ENCODE measurements around the gene PPP2R5C. TPM values are rescaled to one million over a fixed set of nuclear protein-coding genes. Genes with fewer than 3 reads are reported as not detected.

Gene PPP2R5C
- total and polyA plus RNA-seq, 2 donors (not counting 3 experiments of a cell fraction or from before 2014, with no cell fraction given), result 42.6 to 83.6 TPM

DNA sequence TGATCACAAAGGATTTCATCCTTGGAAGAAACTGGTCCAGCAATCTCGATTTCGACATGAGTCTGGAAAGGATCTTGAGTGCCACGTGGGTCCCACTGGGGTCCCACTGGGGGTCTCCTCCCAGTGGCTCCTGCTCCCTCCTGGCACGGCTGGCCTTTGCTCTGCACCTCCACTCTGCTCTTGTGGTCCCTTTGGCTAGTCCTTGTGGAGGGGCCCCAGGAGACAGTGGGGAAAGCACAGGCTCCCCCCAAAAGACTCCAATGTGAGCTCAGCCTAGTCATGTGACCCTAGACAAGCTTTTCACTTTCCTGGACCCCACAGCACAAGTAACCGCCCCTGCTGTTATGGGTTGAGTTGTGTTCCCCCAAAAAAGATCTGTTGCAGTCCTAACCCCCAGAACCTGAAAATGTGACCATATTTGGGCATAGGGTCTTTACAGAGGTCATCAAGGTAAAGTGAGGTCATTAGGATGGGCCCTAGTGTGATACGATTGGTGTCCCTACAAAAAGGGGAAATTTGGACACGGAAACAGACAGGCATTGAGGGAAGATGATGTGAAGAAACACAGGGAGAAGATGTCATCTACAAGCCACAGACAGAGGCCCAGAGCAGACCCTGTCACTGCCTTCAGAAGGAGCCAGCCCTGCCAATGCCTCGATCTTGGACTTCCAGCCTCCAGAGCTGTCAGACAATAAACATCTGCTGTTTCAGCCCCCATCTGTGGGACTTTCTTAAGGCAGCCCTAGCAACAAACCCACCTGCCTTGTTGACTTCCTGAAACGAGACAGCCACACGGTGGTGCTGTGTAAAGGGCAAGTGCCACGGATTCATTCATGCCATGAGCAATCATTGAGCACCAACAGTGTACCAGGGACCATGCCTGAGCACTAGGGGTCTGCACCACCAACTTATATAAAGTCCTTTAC, 23.8 kb upstream of the PPP2R5C start:
- TF ChIP-seq JUN (IDR thresholded peaks at IDR 0.05; ENCODE audit: borderline replicate concordance, insufficient read depth, insufficient read length, low read depth) (no peak), POLR2AphosphoS5 (IDR thresholded peaks at IDR 0.05; ENCODE audit: insufficient read depth, low read depth, low read length) (no peak), GATA2 (IDR thresholded peaks at IDR 0.05; ENCODE audit: insufficient read depth, insufficient read length, low read depth, low read length) (no peak), EZH2 (IDR thresholded peaks at IDR 0.05; ENCODE audit: borderline replicate concordance, low read depth, low read length, severe bottlenecking) (no peak), FOS (IDR thresholded peaks at IDR 0.05; ENCODE audit: borderline replicate concordance, insufficient read depth, low read length) (no peak), POLR2A (IDR thresholded peaks at IDR 0.05; ENCODE audit: low read depth, low read length) (no peak), MYC (IDR thresholded peaks at IDR 0.05; ENCODE audit: low read depth, low read length) (no peak)
- TF ChIP-seq, protein P1, sequence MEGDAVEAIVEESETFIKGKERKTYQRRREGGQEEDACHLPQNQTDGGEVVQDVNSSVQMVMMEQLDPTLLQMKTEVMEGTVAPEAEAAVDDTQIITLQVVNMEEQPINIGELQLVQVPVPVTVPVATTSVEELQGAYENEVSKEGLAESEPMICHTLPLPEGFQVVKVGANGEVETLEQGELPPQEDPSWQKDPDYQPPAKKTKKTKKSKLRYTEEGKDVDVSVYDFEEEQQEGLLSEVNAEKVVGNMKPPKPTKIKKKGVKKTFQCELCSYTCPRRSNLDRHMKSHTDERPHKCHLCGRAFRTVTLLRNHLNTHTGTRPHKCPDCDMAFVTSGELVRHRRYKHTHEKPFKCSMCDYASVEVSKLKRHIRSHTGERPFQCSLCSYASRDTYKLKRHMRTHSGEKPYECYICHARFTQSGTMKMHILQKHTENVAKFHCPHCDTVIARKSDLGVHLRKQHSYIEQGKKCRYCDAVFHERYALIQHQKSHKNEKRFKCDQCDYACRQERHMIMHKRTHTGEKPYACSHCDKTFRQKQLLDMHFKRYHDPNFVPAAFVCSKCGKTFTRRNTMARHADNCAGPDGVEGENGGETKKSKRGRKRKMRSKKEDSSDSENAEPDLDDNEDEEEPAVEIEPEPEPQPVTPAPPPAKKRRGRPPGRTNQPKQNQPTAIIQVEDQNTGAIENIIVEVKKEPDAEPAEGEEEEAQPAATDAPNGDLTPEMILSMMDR (IDR thresholded peaks at IDR 0.05; ENCODE audit: extremely low read depth in 1 of 2, insufficient read depth in 1 of 2, low read depth in 1 of 2, low read length in 2 of 2), result no peak
- TF ChIP-seq, protein P2, sequence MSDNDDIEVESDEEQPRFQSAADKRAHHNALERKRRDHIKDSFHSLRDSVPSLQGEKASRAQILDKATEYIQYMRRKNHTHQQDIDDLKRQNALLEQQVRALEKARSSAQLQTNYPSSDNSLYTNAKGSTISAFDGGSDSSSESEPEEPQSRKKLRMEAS (IDR thresholded peaks at IDR 0.05; ENCODE audit: insufficient read depth, insufficient read length), result no peak
- H4K20me1 ChIP-seq (replicated peaks; ENCODE audit: control insufficient read depth, extremely low read depth, insufficient read depth, low read length), result no peaks in the 10 kb centered on the region
- no peak overlapping the region for H3K4me2 ChIP-seq (ENCODE audit: insufficient read depth, low read length)
- no peaks in the 10 kb centered on the region for H3K9me3 ChIP-seq (replicated peaks; ENCODE audit: control insufficient read depth, insufficient read depth, low read length)
- H3K9me1 ChIP-seq (replicated peaks; ENCODE audit: control insufficient read depth, extremely low read depth, insufficient read depth, low read length), result no peaks in the 10 kb centered on the region
- H3K4me1 ChIP-seq (ENCODE audit: control insufficient read depth, extremely low read depth, insufficient read depth, low read length), result no peaks in the 10 kb centered on the region
- no TSS peak for BruUV-seq (replicated peaks)
- dilution Hi-C loops (cut with MboI; ENCODE audit: extremely low pct_ligation_motif_present, low sequenced_read_pairs), result no loop called here
- H3K27me3 ChIP-seq (ENCODE audit: control insufficient read depth in 2 of 2, insufficient read depth in 2 of 2, low read length in 2 of 2), result peaks cover 5 to 7% of the 10 kb centered on the region in 2 experiments
- CTCF ChIA-PET, result interaction anchor here (0.9 kb wide), 1 partner anchor 35 kb away, joined by 3 read pairs; no protein-coding TSS in a partner anchor
- no peak overlapping the region for H2AFZ ChIP-seq (ENCODE audit: low read depth, low read length)
- POLR2A ChIA-PET, result no interaction called here
- no peak for DNase-seq (ENCODE audit: low read depth, low spot score)
- no peaks in the 10 kb centered on the region for H3K79me2 ChIP-seq (ENCODE audit: control insufficient read depth, insufficient read depth, low read length)
- intact Hi-C loops (cut with micrococcal nuclease), result no loop called here
- no peak overlapping the region for H3K9ac ChIP-seq (replicated peaks; ENCODE audit: extremely low read depth, insufficient read depth, low read length)
- no peak overlapping the region for H3K27ac ChIP-seq (ENCODE audit: insufficient read depth, low read depth, low read length)
- no peak for FAIRE-seq
- no peak overlapping the region for H3K4me3 ChIP-seq (replicated peaks in 1 of 3; ENCODE audit: insufficient read depth in 1 of 3, low read depth in 1 of 3, low read length in 3 of 3)
- H3K36me3 ChIP-seq (ENCODE audit: control insufficient read depth in 2 of 2, extremely low read depth in 1 of 2, insufficient read depth in 2 of 2, low read length in 2 of 2), result no peaks in the 10 kb centered on the region
